ENCODE measurements around the gene IQCM.

DNA sequence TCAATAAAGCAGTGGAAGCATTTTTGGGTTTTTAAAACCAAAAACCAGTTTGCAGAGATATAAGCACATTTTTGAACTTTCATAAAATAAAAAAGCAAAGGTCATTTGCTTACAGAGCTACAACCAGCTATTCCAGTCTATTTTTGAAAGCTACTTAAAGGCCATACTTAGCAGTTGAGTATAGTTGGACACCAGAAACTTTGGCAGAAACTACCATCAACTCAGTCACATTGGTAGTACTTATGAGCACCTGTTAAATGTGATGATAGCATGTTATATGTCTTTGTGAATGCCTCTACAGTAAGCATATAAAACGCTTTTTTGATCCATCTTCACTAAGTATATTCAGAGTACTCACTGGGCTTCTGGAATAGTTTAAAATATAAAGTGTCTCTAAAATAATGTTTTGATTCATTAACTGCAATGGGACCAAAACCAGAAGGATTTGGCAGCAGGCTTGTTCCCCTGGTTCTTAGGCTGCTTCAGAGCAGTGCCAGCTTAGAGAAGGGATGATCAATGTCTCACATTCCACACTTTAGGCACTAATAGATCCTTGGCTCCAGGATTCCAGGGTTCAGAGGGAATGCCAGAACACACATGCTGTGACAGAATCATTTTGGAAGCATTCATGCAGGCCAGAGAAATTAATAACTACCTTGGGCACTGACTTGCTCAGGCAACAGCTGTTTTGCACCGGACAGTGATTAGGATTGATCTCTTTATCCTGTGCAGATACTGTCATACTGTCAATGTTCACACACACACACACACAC, 103.9 kb downstream of the IQCM start:
- TF ChIP-seq SUZ12 (IDR thresholded peaks at IDR 0.05) (no peak), ELF4 (IDR thresholded peaks at IDR 0.05) (no peak), TARDBP (IDR thresholded peaks at IDR 0.05) (no peak), FOXM1 (IDR thresholded peaks at IDR 0.05; ENCODE audit: borderline replicate concordance) (no peak), SP1 (IDR thresholded peaks at IDR 0.05) (no peak), FOXK2 (IDR thresholded peaks at IDR 0.05) (no peak), L3MBTL2 (conservative IDR thresholded peaks at IDR 0.05) (no peak), LEF1 (IDR thresholded peaks at IDR 0.05; ENCODE audit: borderline replicate concordance) (no peak)
- TF ChIP-seq, protein P1, sequence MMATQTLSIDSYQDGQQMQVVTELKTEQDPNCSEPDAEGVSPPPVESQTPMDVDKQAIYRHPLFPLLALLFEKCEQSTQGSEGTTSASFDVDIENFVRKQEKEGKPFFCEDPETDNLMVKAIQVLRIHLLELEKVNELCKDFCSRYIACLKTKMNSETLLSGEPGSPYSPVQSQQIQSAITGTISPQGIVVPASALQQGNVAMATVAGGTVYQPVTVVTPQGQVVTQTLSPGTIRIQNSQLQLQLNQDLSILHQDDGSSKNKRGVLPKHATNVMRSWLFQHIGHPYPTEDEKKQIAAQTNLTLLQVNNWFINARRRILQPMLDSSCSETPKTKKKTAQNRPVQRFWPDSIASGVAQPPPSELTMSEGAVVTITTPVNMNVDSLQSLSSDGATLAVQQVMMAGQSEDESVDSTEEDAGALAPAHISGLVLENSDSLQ (IDR thresholded peaks at IDR 0.05) = no peak
